HG03439 (cell line): Measurements from ENCODE around the gene KY.
A peak's percentile ranks its signal among the peaks of the same experiment; 100 is the strongest.
"Not testable (repeated sequence)": the region's sequence is repeated elsewhere in the genome, so short reads cannot be mapped to it uniquely, and the experiment has no call there.

Source experiments
- ATAC-seq: cut with Tn5 transposase; IDR thresholded peaks from one replicate; pipeline ENCODE4 v1.9.1; 2021; ENCODE audit warnings: mild to moderate bottlenecking, moderate library complexity; ENCODE audit not compliant: unreplicated experiment

Gene KY

GRCh38 chr3:134603956-134604355, 46.9 kb downstream of the KY start:
- no peak for ATAC-seq

GRCh38 chr3:134603480-134603879, 47.3 kb downstream of the KY start:
- no peak for ATAC-seq

GRCh38 chr3:134602440-134602814, 48.4 kb downstream of the KY start:
- no peak for ATAC-seq

GRCh38 chr3:134601539-134602439, 49.0 kb downstream of the KY start:
- no peak for ATAC-seq

- peak; percentile 65 for ATAC-seq
These were observed 49.9 kb downstream of the KY start for GRCh38 chr3:134600685-134601463.

- no peak for ATAC-seq
These were observed 50.6 kb downstream of the KY start for GRCh38 chr3:134600206-134600605.

GRCh38 chr3:134598763-134599545, 51.9 kb downstream of the KY start:
- no peak for ATAC-seq

- ATAC-seq: no peak
These were observed 53.3 kb downstream of the KY start for GRCh38 chr3:134597390-134597970.

GRCh38 chr3:134594986-134595385, 55.8 kb downstream of the KY start:
- not testable (repeated sequence) for ATAC-seq

- no peak for ATAC-seq
These were observed 56.5 kb downstream of the KY start for GRCh38 chr3:134594331-134594741.

- no peak for ATAC-seq
These were observed 58.0 kb downstream of the KY start for GRCh38 chr3:134592806-134593205.

GRCh38 chr3:134590766-134591165, 60.1 kb downstream of the KY start:
- no peak for ATAC-seq

- ATAC-seq: no peak
These were observed 71.6 kb downstream of the KY start for GRCh38 chr3:134579141-134579665.

GRCh38 chr3:134576831-134577230, 74.0 kb downstream of the KY start:
- ATAC-seq: no peak

GRCh38 chr3:134576426-134576825, 74.4 kb downstream of the KY start:
- ATAC-seq: no peak

- not testable (repeated sequence) for ATAC-seq
These were observed 80.9 kb downstream of the KY start for GRCh38 chr3:134569899-134570298.

GRCh38 chr3:134568790-134569189, 82.0 kb downstream of the KY start:
- no peak for ATAC-seq

GRCh38 chr3:134567605-134568004, 83.2 kb downstream of the KY start:
- no peak for ATAC-seq

GRCh38 chr3:134564991-134565390, 85.8 kb downstream of the KY start:
- ATAC-seq: no peak

GRCh38 chr3:134563601-134564000, 87.2 kb downstream of the KY start:
- no peak for ATAC-seq

- no peak for ATAC-seq
These were observed 88.8 kb downstream of the KY start for GRCh38 chr3:134562055-134562454.
